Measurements from ENCODE around the gene SRGAP2. TPM values are rescaled to one million over a fixed set of nuclear protein-coding genes. Genes with fewer than 3 reads are reported as not detected.

Gene SRGAP2
- total RNA-seq: 118 TPM

GRCh38 chr1:206203364-206204158, at the start of gene SRGAP2:
Gene SRGAP2 (plus strand): TSS chr1:206203541. CDS start chr1:206205971, 2,430 bp downstream.

DNA sequence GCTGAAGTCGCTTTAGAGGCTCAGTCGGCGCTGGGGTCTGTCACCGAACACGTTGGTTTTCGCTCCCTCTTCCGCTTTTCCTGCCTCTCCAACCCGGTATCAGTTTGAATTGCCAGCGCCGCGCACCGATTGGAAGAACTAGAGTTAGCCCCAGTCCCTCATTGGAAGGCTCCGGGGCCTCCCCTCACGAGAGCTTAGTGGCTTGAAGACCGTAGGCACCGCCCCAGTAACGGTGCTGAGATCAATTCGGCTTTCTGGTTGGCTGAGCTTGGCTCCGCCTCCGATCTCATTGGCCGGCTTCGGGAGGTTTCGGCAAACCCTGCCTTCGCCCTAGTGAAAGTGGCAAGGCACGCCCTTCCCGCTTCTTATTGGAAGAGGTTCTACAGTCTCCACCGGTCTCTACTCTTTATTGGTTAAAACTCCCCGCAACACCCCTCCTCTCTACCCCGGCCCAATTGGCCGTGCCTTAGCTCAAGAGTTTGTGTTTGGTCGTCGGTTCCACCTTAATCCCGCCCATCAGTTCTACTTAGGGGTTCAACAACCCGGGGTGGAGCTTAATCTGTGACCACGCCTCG, 465 bp upstream of the SRGAP2 start, which contains the start of gene FAM72A:
Gene FAM72A (minus strand): TSS at position 51 of the 575 bp plus-strand sequence. CDS start 814 bp downstream, outside the sequence.

Other genes with a start within 250 kb of the SRGAP2 start
- gene RAB7B, start 200.1 kb upstream of the SRGAP2 start, total RNA-seq: 5.3 TPM
- gene CTSE, start 179.6 kb upstream of the SRGAP2 start, total RNA-seq: 0.27 TPM
- gene RHEX, start 150.4 kb upstream of the SRGAP2 start, total RNA-seq: 1.6 TPM
- not detected for gene AVPR1B, start 86.2 kb upstream of the SRGAP2 start, total RNA-seq
- gene FAM72A, start 702 bp upstream of the SRGAP2 start, total RNA-seq: 3.8 TPM